PC-3 (cell line): ENCODE results near the gene CDK5RAP3.

Experiments used
- EZH2 ChIP-seq: fragments of 300-600 bp; sonication (generic); IDR thresholded peaks from one replicate; pipeline ENCODE4 v1.6.1; 2017; ENCODE audit warnings: antibody characterized with exemption, mild to moderate bottlenecking, low read length; ENCODE audit not compliant: unreplicated experiment
- TF ChIP-seq, protein P1 (sequence below): fragments of 300-600 bp; sonication (generic); conservative IDR thresholded peaks from 2 replicates; pipeline ENCODE4 v1.5.1; 2017; ENCODE audit warnings: antibody characterized with exemption, low read depth, mild to moderate bottlenecking, low read length

DNA sequence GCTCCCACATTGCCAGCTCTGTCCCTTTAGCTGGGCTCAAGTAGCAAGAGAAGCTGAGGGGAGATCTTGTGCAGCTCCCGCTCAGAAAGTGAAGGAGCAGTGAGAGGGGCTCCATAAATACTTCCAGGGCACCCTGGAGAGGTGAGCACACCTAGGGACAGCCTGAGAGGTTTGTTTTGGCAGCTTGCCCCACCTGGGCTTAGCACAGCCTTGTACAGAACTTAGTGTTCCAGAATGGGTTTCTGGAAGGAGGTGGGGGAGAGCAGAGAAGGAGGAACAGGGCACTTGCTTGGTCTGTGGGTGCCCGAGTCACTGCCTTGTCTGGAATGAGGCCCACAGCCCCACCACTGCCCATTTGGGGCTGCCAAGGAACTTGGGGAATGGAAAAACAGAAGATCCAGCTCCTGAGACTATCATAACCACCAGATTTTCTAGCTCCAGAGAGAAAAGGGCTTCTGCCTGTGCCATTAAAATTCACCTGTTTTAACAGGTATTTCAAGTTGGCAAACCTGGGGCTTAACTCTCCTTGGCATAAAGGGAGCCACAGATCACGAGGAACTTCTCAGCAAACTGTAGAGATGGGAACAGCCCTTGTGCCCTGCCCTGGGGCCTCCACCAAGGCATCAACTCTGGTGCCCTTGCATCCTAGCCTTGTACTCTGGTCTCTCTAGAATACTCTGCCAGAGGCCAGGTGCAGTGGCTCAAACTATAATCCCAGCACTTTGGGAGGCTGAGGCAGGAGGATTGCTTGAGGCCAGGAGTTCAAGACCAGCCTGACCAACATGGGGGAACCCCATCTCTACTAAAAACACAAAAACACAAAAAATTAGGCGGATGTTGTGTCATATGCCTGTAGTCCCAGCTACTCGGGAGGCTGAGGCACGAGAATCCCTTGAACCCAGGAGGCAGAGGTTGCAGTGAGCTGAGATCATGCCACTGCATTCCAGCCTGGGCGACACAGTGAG is 15.1 kb upstream of the CDK5RAP3 start:
- TF ChIP-seq, protein P1, sequence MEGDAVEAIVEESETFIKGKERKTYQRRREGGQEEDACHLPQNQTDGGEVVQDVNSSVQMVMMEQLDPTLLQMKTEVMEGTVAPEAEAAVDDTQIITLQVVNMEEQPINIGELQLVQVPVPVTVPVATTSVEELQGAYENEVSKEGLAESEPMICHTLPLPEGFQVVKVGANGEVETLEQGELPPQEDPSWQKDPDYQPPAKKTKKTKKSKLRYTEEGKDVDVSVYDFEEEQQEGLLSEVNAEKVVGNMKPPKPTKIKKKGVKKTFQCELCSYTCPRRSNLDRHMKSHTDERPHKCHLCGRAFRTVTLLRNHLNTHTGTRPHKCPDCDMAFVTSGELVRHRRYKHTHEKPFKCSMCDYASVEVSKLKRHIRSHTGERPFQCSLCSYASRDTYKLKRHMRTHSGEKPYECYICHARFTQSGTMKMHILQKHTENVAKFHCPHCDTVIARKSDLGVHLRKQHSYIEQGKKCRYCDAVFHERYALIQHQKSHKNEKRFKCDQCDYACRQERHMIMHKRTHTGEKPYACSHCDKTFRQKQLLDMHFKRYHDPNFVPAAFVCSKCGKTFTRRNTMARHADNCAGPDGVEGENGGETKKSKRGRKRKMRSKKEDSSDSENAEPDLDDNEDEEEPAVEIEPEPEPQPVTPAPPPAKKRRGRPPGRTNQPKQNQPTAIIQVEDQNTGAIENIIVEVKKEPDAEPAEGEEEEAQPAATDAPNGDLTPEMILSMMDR: no peak
- no peak for TF ChIP-seq EZH2
